ENCODE measurements around the gene TRIM24. TPM values are rescaled to one million over a fixed set of nuclear protein-coding genes. Genes with fewer than 3 reads are reported as not detected.
A peak's percentile ranks its signal among the peaks of the same experiment; 100 is the strongest.

Gene TRIM24
- total RNA-seq, 2 experiments from 2014 or later = 17.5 to 26.8 TPM

GRCh38 chr7:138625849-138626230 lies 165.8 kb downstream of the TRIM24 start:
- no peak overlapping the region for H3K27ac ChIP-seq (ENCODE audit: low read depth, low read length, poor library complexity, severe bottlenecking)
- H3K4me3 ChIP-seq (ENCODE audit: low read depth, low read length, poor library complexity, severe bottlenecking) = no peak overlapping the region
- 0 out of 2 replicates have a peak overlapping the region, but pooled peaks have one; percentile 25 for H2AFZ ChIP-seq (ENCODE audit: low read length)
- no peaks in the 10 kb centered on the region for H3K9me3 ChIP-seq (ENCODE audit: low read length)
- ChIA-PET CTCF (ENCODE audit: unreplicated experiment) (no interaction called here), POLR2A (interaction anchor here (0.6 kb wide), 2 partner anchors 9 to 32 kb away, joined by 3 to 6 read pairs; no protein-coding TSS in a partner anchor)
- TF ChIP-seq EZH2phosphoT487 (IDR thresholded peaks at IDR 0.05; ENCODE audit: borderline replicate concordance, low read depth, low read length) (no peak), CTCF (conservative IDR thresholded peaks at IDR 0.05; ENCODE audit: low read length) (no peak)
- intact Hi-C loops (cut with micrococcal nuclease; ENCODE audit: unreplicated experiment) = no loop called here
- no peaks in the 10 kb centered on the region for H3K36me3 ChIP-seq (ENCODE audit: insufficient read depth, low read length)
- no peak overlapping the region for H3K4me2 ChIP-seq (ENCODE audit: low read length)
- H3K9me2 ChIP-seq (ENCODE audit: insufficient read depth, low read length) = no peaks in the 10 kb centered on the region
- no peaks in the 10 kb centered on the region for H4K20me1 ChIP-seq (ENCODE audit: insufficient read depth, low read length)
- no peaks in the 10 kb centered on the region for H3K4me1 ChIP-seq (ENCODE audit: insufficient read depth, low read length, poor library complexity, severe bottlenecking)
- DNase-seq (ENCODE audit: low spot score) = no peak
- H3K79me2 ChIP-seq (ENCODE audit: insufficient read depth, low read depth, low read length) = no peaks in the 10 kb centered on the region
- BruUV-seq (replicated peaks) = no TSS peak

GRCh38 chr7:138626846-138627245 lies 166.8 kb downstream of the TRIM24 start:
- BruUV-seq (replicated peaks) = no TSS peak
- Histone ChIP-seq H3K79me2 (ENCODE audit: insufficient read depth, low read depth, low read length) (no peaks in the 10 kb centered on the region), H3K27ac (ENCODE audit: low read depth, low read length, poor library complexity, severe bottlenecking) (no peak overlapping the region), H3K9me3 (ENCODE audit: low read length) (no peaks in the 10 kb centered on the region), H3K4me1 (ENCODE audit: insufficient read depth, low read length, poor library complexity, severe bottlenecking) (no peaks in the 10 kb centered on the region), H3K9me2 (ENCODE audit: insufficient read depth, low read length) (no peaks in the 10 kb centered on the region), H3K4me3 (ENCODE audit: low read depth, low read length, poor library complexity, severe bottlenecking) (no peak overlapping the region), H3K4me2 (ENCODE audit: low read length) (no peak overlapping the region), H3K36me3 (ENCODE audit: insufficient read depth, low read length) (no peaks in the 10 kb centered on the region), H4K20me1 (ENCODE audit: insufficient read depth, low read length) (no peaks in the 10 kb centered on the region), H2AFZ (ENCODE audit: low read length) (no peak overlapping the region)
- no peak for DNase-seq (ENCODE audit: low spot score)
- intact Hi-C loops (cut with micrococcal nuclease; ENCODE audit: unreplicated experiment) = no loop called here
- ChIA-PET CTCF (ENCODE audit: unreplicated experiment) (no interaction called here), POLR2A (no interaction called here)
- TF ChIP-seq EZH2phosphoT487 (IDR thresholded peaks at IDR 0.05; ENCODE audit: borderline replicate concordance, low read depth, low read length) (no peak), CTCF (conservative IDR thresholded peaks at IDR 0.05; ENCODE audit: low read length) (no peak)

GRCh38 chr7:138627361-138627760 lies 167.3 kb downstream of the TRIM24 start:
- no TSS peak for BruUV-seq (replicated peaks)
- CTCF ChIA-PET (ENCODE audit: unreplicated experiment) = no interaction called here
- intact Hi-C loops (cut with micrococcal nuclease; ENCODE audit: unreplicated experiment) = no loop called here

More at GRCh38 chr7:138627361-138627760, 167.3 kb downstream of the TRIM24 start:
- Histone ChIP-seq H3K9me3 (ENCODE audit: low read length) (no peaks in the 10 kb centered on the region), H4K20me1 (ENCODE audit: insufficient read depth, low read length) (no peaks in the 10 kb centered on the region), H3K4me1 (ENCODE audit: insufficient read depth, low read length, poor library complexity, severe bottlenecking) (no peaks in the 10 kb centered on the region), H3K4me2 (ENCODE audit: low read length) (no peak overlapping the region), H3K9me2 (ENCODE audit: insufficient read depth, low read length) (no peaks in the 10 kb centered on the region), H3K36me3 (ENCODE audit: insufficient read depth, low read length) (no peaks in the 10 kb centered on the region), H3K27ac (ENCODE audit: low read depth, low read length, poor library complexity, severe bottlenecking) (no peak overlapping the region), H3K4me3 (ENCODE audit: low read depth, low read length, poor library complexity, severe bottlenecking) (no peak overlapping the region), H3K79me2 (ENCODE audit: insufficient read depth, low read depth, low read length) (no peaks in the 10 kb centered on the region), H2AFZ (ENCODE audit: low read length) (no peak overlapping the region)
- POLR2A ChIA-PET = no interaction called here
- TF ChIP-seq CTCF (conservative IDR thresholded peaks at IDR 0.05; ENCODE audit: low read length) (no peak), EZH2phosphoT487 (IDR thresholded peaks at IDR 0.05; ENCODE audit: borderline replicate concordance, low read depth, low read length) (no peak)
- DNase-seq (ENCODE audit: low spot score) = no peak
